ENCODE results near the gene MED31. TPM values are rescaled to one million over a fixed set of nuclear protein-coding genes. Genes with fewer than 3 reads are reported as not detected.

MED31 gene
- total RNA-seq (2014; rRNA removed; shearing (Covaris generic)) (5.0 and 5.5 TPM in 2 replicates), polyA plus RNA-seq (2016; fragmentation: Nextera tagmentation; extraction: Ambion mirVana) (40.0 and 49.3 TPM in 2 replicates)
- long read RNA-seq, transcript MED31-201 (4 exons, 1,654 nt) = major isoform, 6 of 8 reads
- long read RNA-seq, partial matches to known transcripts = 0 of 8 reads
- long read RNA-seq, other reads (novel, unspliced or antisense) = 0 of 8 reads

DNA sequence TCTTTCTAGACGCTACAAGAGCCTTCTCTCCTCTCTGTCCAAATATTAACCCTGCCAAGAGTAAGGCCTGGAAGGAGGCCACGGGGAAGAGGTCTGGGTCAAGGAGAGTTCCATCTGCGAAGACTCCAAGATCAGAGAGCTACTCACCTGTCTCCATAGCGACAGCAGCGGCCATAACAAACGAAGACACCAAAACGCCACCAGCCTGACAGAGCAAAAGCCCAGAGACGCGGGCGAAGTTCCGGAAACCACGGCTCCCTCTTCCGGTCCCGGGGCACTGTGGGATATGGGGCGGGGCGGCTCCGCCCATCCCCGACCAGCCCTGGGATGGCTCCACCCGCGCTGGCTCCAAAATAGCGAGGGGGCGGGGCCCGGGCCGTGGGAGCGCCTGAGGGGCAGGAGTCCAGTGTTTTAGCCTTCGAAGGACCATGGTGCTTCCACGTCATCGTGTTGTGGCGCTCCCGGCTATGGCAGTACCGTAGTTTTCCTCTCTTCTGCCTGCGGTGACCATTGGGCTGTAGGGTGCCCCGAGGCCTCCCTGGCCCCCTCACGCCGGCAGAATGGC lies at the start of gene MED31, which contains the start of gene C17orf100:
TSS of gene MED31 (minus strand) at position 252 of the 565 bp plus-strand sequence. CDS start at position 175, 77 bp downstream.
TSS of gene C17orf100 (plus strand) at position 409 of the 565 bp plus-strand sequence. CDS start at position 561, 152 bp downstream.
- peak; percentile 97 for DNase-seq (ENCODE audit: low spot score)
- ATAC-seq = peak; percentile 83
- Histone ChIP-seq H3K79me2 (replicated peaks; ENCODE audit: insufficient read depth) (peaks cover 37% of the 10 kb centered on the region), H3K36me3 (ENCODE audit: insufficient read depth) (peaks cover 10% of the 10 kb centered on the region), H3K4me1 (ENCODE audit: insufficient read depth) (peaks cover 21% of the 10 kb centered on the region), H3F3A (replicated peaks; ENCODE audit: low read depth) (peaks cover 15% of the 10 kb centered on the region), H4K20me1 (replicated peaks; ENCODE audit: insufficient read depth) (peaks cover 22% of the 10 kb centered on the region), H3K9me2 (ENCODE audit: insufficient read depth) (no peaks in the 10 kb centered on the region), H3K27ac (ENCODE audit: low read depth) (peak within 1 kb of the TSS; percentile 87; the same call in 1 of the 2 replicates), H3K27me3 (ENCODE audit: insufficient read depth) (peaks cover 44% of the 10 kb centered on the region), H3K4me2 (peak within 1 kb of the TSS; percentile 99), H2AFZ (peak within 1 kb of the TSS; percentile 94; the same call in 1 of the 2 replicates), H3K4me3 (peak within 1 kb of the TSS; percentile 99)
- Mint-ChIP-seq H3K4me1 (peaks cover 48% of the 10 kb centered on the region), H3K27ac (peak within 1 kb of the TSS; percentile 93), H3K27me3 (ENCODE audit: insufficient read depth, low read depth, poor library complexity) (peaks cover 31% of the 10 kb centered on the region), H3K36me3 (ENCODE audit: low read depth) (peaks cover 10% of the 10 kb centered on the region; the same call in 2 of the 3 replicates), H3K4me3 (peak within 1 kb of the TSS; percentile 94), H3K9me3 (no peaks in the 10 kb centered on the region)
- peak; percentile 61 for TF ChIP-seq POLR2AphosphoS5 (IDR thresholded peaks at IDR 0.05; ENCODE audit: low read depth)
- TF ChIP-seq, protein P1, sequence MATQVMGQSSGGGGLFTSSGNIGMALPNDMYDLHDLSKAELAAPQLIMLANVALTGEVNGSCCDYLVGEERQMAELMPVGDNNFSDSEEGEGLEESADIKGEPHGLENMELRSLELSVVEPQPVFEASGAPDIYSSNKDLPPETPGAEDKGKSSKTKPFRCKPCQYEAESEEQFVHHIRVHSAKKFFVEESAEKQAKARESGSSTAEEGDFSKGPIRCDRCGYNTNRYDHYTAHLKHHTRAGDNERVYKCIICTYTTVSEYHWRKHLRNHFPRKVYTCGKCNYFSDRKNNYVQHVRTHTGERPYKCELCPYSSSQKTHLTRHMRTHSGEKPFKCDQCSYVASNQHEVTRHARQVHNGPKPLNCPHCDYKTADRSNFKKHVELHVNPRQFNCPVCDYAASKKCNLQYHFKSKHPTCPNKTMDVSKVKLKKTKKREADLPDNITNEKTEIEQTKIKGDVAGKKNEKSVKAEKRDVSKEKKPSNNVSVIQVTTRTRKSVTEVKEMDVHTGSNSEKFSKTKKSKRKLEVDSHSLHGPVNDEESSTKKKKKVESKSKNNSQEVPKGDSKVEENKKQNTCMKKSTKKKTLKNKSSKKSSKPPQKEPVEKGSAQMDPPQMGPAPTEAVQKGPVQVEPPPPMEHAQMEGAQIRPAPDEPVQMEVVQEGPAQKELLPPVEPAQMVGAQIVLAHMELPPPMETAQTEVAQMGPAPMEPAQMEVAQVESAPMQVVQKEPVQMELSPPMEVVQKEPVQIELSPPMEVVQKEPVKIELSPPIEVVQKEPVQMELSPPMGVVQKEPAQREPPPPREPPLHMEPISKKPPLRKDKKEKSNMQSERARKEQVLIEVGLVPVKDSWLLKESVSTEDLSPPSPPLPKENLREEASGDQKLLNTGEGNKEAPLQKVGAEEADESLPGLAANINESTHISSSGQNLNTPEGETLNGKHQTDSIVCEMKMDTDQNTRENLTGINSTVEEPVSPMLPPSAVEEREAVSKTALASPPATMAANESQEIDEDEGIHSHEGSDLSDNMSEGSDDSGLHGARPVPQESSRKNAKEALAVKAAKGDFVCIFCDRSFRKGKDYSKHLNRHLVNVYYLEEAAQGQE (IDR thresholded peaks at IDR 0.05; ENCODE audit: unreplicated experiment) = no peak

DNA sequence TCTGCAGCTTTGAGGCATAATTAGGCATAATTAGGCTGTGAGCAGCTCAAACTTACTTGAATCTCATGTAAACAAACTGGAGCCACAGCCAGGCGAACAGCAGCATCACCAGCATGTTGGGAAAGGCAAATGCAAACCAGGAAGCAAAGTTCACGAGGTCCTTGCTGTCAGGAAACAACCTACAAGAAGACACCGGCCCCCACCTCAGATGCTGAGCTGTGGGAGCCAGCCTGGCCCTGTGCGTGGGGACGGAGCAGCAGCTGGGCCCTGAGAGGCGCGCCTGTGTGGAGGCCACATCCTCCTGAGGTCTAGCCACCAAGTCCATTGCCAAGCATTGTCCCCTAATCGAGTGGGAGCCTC lies 49.5 kb upstream of the MED31 start:
- peaks cover 7% of the 10 kb centered on the region for H3K4me1 Mint-ChIP-seq
- Histone ChIP-seq H3K4me2 (no peak overlapping the region), H3K4me3 (no peak overlapping the region), H3K27me3 (ENCODE audit: insufficient read depth) (no peaks in the 10 kb centered on the region), H3F3A (replicated peaks; ENCODE audit: low read depth) (no peaks in the 10 kb centered on the region), H4K20me1 (replicated peaks; ENCODE audit: insufficient read depth) (no peaks in the 10 kb centered on the region), H3K36me3 (ENCODE audit: insufficient read depth) (no peaks in the 10 kb centered on the region), H3K4me1 (ENCODE audit: insufficient read depth) (no peaks in the 10 kb centered on the region; the same call in 1 of the 2 replicates), H3K79me2 (replicated peaks; ENCODE audit: insufficient read depth) (no peaks in the 10 kb centered on the region), H2AFZ (peak overlapping the region; percentile 88; the same call in 1 of the 2 replicates), H3K9me2 (ENCODE audit: insufficient read depth) (no peaks in the 10 kb centered on the region), H3K27ac (ENCODE audit: low read depth) (no peak overlapping the region)
- ATAC-seq (no peak), DNase-seq (ENCODE audit: low spot score) (no peak)
- H3K9me3 Mint-ChIP-seq = no peaks in the 10 kb centered on the region
- peaks cover 10% of the 10 kb centered on the region for H3K27me3 Mint-ChIP-seq (ENCODE audit: insufficient read depth, low read depth, poor library complexity)
- no peak overlapping the region for H3K4me3 Mint-ChIP-seq
- no peaks in the 10 kb centered on the region for H3K36me3 Mint-ChIP-seq (ENCODE audit: low read depth)
- H3K27ac Mint-ChIP-seq = no peak overlapping the region
- no peak for TF ChIP-seq EZH2 (IDR thresholded peaks at IDR 0.05; ENCODE audit: low read depth, unreplicated experiment)
- no peak for TF ChIP-seq EZH2phosphoT487 (IDR thresholded peaks at IDR 0.05; ENCODE audit: unreplicated experiment)
- TF ChIP-seq NANOG (IDR thresholded peaks at IDR 0.05; ENCODE audit: borderline replicate concordance) = no peak
- no peak for TF ChIP-seq STAT1 (IDR thresholded peaks at IDR 0.05; ENCODE audit: unreplicated experiment)
- no peak for TF ChIP-seq POLR2AphosphoS5 (IDR thresholded peaks at IDR 0.05; ENCODE audit: low read depth)
- TF ChIP-seq, protein P1 (IDR thresholded peaks at IDR 0.05; ENCODE audit: unreplicated experiment) = no peak
- TF ChIP-seq ZNF114 (CRISPR knock-in tag; IDR thresholded peaks at IDR 0.05) = no peak
- TF ChIP-seq, protein P2, sequence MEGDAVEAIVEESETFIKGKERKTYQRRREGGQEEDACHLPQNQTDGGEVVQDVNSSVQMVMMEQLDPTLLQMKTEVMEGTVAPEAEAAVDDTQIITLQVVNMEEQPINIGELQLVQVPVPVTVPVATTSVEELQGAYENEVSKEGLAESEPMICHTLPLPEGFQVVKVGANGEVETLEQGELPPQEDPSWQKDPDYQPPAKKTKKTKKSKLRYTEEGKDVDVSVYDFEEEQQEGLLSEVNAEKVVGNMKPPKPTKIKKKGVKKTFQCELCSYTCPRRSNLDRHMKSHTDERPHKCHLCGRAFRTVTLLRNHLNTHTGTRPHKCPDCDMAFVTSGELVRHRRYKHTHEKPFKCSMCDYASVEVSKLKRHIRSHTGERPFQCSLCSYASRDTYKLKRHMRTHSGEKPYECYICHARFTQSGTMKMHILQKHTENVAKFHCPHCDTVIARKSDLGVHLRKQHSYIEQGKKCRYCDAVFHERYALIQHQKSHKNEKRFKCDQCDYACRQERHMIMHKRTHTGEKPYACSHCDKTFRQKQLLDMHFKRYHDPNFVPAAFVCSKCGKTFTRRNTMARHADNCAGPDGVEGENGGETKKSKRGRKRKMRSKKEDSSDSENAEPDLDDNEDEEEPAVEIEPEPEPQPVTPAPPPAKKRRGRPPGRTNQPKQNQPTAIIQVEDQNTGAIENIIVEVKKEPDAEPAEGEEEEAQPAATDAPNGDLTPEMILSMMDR (conservative IDR thresholded peaks at IDR 0.05; ENCODE audit: low read depth in 2 of 2) = no peak
- no peak for TF ChIP-seq CREB1 (CRISPR knock-in tag; IDR thresholded peaks at IDR 0.05; ENCODE audit: low read depth)
- no peak for TF ChIP-seq JUNB (IDR thresholded peaks at IDR 0.05; ENCODE audit: unreplicated experiment)
